HG03558 (cell line): ENCODE results near the gene CCDC71L.

Experiments
- ATAC-seq: cut with Tn5 transposase; IDR thresholded peaks from one replicate; pipeline ENCODE4 v1.9.1; 2021; ENCODE audit warnings: moderate number of reproducible peaks; ENCODE audit not compliant: unreplicated experiment; ENCODE audit errors: extremely low read depth

The CCDC71L gene

DNA sequence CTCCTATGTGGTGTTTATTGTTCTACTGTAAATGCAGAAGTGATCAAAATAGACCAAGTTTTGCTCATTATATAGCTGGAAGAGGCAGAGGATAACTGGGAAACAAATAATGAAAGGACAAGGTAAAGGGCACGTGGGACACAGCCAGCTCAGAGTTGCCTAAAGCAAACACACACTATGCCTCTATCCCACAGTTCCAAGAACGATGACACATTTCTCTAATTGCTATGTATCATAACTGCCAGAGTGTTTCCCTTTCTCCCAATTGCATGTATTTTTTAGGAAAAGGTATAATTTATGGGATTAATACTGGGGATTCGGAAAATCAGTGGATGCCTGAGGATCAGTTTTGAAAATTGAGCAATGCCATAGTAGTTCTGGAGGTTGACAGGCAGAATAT, 49.0 kb downstream of the CCDC71L start:
- no peak for ATAC-seq

DNA sequence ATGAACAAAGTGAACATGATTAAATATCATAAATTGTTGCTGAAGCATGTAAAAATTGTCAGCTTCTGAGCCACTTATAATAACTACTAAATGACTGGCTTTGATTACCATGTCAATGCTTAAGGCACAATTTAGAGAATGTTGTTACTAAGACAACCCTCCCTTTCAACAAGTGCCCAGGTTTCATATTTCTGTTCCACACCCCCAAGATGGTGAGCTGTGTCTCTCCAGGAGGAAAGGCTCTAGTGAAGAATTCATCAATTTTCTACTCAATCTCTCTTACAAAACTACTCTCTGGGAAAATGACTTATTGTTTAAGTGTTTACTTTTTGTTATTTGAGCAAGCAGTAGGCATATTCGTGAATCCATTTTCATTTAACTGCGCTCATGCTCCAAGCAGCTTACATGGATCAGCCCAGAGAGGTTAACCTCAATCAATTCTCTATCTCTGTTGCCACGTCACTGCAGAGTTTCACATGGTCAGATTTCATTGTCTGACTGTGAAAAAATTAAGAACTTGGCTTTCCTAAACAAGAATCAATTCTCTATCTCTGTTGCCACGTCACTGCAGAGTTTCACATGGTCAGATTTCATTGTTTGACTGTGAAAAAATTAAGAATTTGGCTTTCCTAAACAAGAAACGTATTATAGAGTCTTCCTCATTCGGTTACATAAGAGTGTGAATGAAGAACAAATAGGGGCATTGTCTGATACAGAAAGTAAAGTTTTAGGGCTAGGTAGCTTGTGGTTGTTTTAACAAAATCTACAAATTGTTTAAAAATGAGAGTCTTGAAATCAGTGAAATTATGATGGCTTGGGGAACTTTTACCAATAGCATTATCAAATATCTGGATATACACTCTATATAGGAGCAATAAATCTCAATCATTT, 49.7 kb downstream of the CCDC71L start:
- ATAC-seq: no peak

DNA sequence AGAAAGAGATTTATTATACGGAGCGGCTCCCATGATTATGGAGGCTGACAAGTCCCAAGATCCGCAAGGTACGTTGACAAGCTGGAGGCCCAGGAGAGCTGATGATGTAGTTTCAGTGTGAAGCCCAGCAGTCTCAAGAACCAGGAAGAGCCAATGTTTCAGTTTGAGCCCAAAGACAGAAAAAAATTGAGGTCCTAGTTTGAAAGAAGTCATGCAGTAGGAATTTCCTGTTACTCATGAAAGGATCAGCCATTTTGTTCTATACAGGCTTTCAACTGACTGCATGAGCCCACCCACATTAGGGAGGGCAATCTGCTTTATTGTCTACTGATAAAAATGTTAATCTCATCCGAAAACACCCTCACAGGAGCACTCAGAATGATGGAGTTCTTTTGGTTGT, 51.5 kb downstream of the CCDC71L start:
- no peak for ATAC-seq

DNA sequence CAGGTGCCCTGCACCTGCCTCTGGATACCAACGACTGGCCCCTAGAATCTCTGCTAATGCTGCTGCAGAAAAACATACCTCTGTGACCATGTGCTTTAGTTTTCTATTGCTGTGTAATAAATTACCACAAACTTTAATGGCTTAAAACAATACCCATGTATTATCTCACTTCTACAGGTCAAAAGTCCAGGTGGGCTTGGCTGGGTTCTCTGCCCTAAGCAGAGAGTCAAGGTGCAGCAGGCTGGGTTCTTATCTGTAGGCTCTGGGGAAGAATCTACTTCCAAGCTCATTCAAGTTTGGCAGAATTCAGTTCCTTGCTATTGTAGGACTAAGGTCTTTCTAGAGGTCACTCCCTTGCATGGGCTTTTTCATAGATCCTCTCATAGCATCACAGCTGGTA, 52.3 kb downstream of the CCDC71L start:
- ATAC-seq: no peak
